HFF-Myc (cell line): Measurements from ENCODE around the gene CLPSL2.

ENCODE experiments used
- DNase-seq: peaks from one replicate; pipeline ENCODE4 v3.0.0-alpha.2; 2011; ENCODE audit warnings: low read depth; ENCODE audit errors: extremely low read depth
- H3K4me3 ChIP-seq: replicated peaks from 2 replicates; pipeline ENCODE4 v1.5.1; 2011; ENCODE audit warnings: low read depth, mild to moderate bottlenecking, control low read depth, low read length
- CTCF ChIP-seq: IDR thresholded peaks from 2 replicates; pipeline ENCODE4 v1.5.1; 2012; ENCODE audit warnings: mild to moderate bottlenecking, low read depth, low read length, control low read depth; ENCODE audit errors: missing control alignments

Gene CLPSL2

GRCh38 chr6:35757456-35758123, 18.8 kb upstream of the CLPSL2 start:
- DNase-seq: no peak
- no peak overlapping the region for H3K4me3 ChIP-seq
- TF ChIP-seq CTCF: peak; percentile 52

GRCh38 chr6:35759426-35759825, 17.0 kb upstream of the CLPSL2 start:
- no peak for DNase-seq
- no peak for TF ChIP-seq CTCF
- no peak overlapping the region for H3K4me3 ChIP-seq

GRCh38 chr6:35765739-35766138, 10.7 kb upstream of the CLPSL2 start:
- TF ChIP-seq CTCF: no peak
- DNase-seq: no peak
- no peak overlapping the region for H3K4me3 ChIP-seq

- no peak overlapping the region for H3K4me3 ChIP-seq
- DNase-seq: no peak
- TF ChIP-seq CTCF: no peak
Observed at GRCh38 chr6:35769211-35769610, 7.2 kb upstream of the CLPSL2 start.

GRCh38 chr6:35771343-35771627, 5.1 kb upstream of the CLPSL2 start:
- TF ChIP-seq CTCF: no peak
- no peak for DNase-seq
- no peak overlapping the region for H3K4me3 ChIP-seq

- no peak for DNase-seq
- no peak for TF ChIP-seq CTCF
- no peak overlapping the region for H3K4me3 ChIP-seq
Observed at GRCh38 chr6:35774116-35774794, 2.1 kb upstream of the CLPSL2 start.

- no peak overlapping the region for H3K4me3 ChIP-seq
- no peak for DNase-seq
- TF ChIP-seq CTCF: no peak
Observed at GRCh38 chr6:35775031-35775430, 1.4 kb upstream of the CLPSL2 start.
